Lower lobe of right lung (tissue), 2 donors: Measurements from ENCODE around the gene SMARCA4. TPM values are rescaled to one million over a fixed set of nuclear protein-coding genes. Genes with fewer than 3 reads are reported as not detected.

ENCODE experiments used
- ATAC-seq, 2 donors: fragments of 200-7000 bp; cut with Tn5 transposase; one replicate each; pipeline ENCODE4 v1.9.1; 2020 to 2022; ENCODE audit warnings: mild to moderate bottlenecking in 2 of 2, moderate library complexity in 2 of 2
- DNase-seq: peaks from one replicate; pipeline ENCODE4 v3.0.0-alpha.2; 2020
- H3K27ac ChIP-seq: fragments of 200-600 bp; one replicate; pipeline ENCODE4 v1.8.0; 2022
- H3K27me3 ChIP-seq: fragments of 200-600 bp; one replicate; pipeline ENCODE4 v1.8.0; 2022; ENCODE audit warnings: low read depth
- H3K36me3 ChIP-seq: fragments of 200-600 bp; one replicate; pipeline ENCODE4 v1.8.0; 2022; ENCODE audit warnings: mild to moderate bottlenecking
- H3K4me1 ChIP-seq: fragments of 200-600 bp; one replicate; pipeline ENCODE4 v1.8.0; 2022
- H3K4me3 ChIP-seq: fragments of 200-600 bp; one replicate; pipeline ENCODE4 v1.8.0; 2022; ENCODE audit warnings: mild to moderate bottlenecking
- H3K9me3 ChIP-seq: fragments of 200-600 bp; one replicate; pipeline ENCODE4 v1.8.0; 2022
- intact Hi-C: fragments of 100-400 bp; cut with DNase I; formaldehyde crosslinking; loops from one replicate; pipeline ENCODE4 v1.11.0; 2022
- total RNA-seq: library from RNA; stranded (reverse); fragmentation: NEBNext Ultra II Directional; extraction: Animal tissue kit (Norgen Biotek cat#: 25700); gene quantifications from one replicate; pipeline ENCODE4 v1.2.1, GENCODE V29; 2021
- TF ChIP-seq, protein P1 (sequence below): fragments of 200-600 bp; IDR thresholded peaks from one replicate; pipeline ENCODE4 v1.8.0; 2022; ENCODE audit warnings: antibody characterized with exemption, mild to moderate bottlenecking
- donor health status: DM: no; HTN: yes; CAD: no; lungs with severe emphysema.

SMARCA4 gene
- total RNA-seq, 1 donor from 2014 or later = 85.0 TPM

DNA sequence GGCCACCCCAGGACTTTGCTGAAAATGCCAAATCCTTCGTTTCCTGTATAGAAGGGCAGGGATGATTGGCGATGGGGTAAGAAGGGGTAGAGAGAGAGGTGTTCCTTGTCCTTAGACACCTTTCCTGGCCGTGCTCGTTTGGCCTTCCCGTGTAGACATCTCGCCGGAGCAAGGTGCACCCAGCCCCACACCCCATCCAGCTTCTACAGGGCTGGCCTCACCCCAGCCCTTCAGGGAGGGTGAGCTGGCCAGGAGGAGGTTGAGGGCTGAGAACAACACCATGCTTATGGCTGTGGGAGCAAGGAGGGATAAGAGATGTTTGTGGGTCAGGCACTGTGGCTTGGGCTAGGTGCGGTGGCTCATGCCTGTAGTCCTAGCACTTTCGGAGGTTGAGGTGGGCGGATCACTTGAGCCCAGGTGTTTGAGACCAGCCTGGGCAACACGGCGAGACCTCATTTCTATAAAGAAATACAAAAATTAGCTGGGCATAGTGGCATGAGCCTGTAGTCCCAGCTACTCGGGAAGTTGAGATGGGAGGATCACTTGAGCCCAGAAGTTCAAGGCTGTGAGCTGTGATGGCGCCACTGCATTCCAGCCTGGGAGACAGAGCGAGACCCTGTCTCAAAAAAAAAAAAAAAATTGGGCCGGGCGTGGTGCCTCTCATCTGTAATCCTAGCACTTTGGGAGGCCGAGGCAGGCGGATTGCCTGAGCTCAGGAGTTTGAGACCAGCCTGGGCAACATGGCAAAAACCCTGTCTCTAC is 15.5 kb downstream of the SMARCA4 start:
- peak overlapping the region; percentile 27 for H3K4me3 ChIP-seq
- intact Hi-C loops = no loop called here
- no peaks in the 10 kb centered on the region for H3K9me3 ChIP-seq
- H3K36me3 ChIP-seq = no peaks in the 10 kb centered on the region
- no peak for DNase-seq
- peaks cover 33% of the 10 kb centered on the region for H3K4me1 ChIP-seq
- H3K27ac ChIP-seq = peak overlapping the region; percentile 74
- no peaks in the 10 kb centered on the region for H3K27me3 ChIP-seq
- TF ChIP-seq, protein P1, sequence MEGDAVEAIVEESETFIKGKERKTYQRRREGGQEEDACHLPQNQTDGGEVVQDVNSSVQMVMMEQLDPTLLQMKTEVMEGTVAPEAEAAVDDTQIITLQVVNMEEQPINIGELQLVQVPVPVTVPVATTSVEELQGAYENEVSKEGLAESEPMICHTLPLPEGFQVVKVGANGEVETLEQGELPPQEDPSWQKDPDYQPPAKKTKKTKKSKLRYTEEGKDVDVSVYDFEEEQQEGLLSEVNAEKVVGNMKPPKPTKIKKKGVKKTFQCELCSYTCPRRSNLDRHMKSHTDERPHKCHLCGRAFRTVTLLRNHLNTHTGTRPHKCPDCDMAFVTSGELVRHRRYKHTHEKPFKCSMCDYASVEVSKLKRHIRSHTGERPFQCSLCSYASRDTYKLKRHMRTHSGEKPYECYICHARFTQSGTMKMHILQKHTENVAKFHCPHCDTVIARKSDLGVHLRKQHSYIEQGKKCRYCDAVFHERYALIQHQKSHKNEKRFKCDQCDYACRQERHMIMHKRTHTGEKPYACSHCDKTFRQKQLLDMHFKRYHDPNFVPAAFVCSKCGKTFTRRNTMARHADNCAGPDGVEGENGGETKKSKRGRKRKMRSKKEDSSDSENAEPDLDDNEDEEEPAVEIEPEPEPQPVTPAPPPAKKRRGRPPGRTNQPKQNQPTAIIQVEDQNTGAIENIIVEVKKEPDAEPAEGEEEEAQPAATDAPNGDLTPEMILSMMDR = no peak
- peak; percentile 60 to 69 for ATAC-seq

DNA sequence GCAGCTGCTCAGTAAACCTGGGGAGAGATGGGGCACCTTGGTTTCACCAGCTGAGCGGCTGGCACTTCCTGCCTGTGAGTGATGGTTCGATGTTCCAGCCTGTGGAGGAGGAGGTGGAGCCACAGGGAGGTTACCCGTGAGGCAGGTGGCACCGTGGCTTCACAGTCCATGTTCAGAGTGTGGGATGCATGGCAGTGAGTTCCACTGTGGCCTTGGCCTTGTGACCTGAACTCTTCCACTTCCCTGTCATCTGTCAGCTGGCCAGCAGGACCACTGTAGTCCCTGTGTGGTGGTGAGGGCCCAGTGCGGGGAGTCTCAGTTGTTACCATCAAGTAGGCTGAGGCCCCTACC is 16.9 kb downstream of the SMARCA4 start:
- H3K4me3 ChIP-seq = no peak overlapping the region
- ATAC-seq (no peak), DNase-seq (no peak)
- intact Hi-C loops = no loop called here
- peaks cover 33% of the 10 kb centered on the region for H3K4me1 ChIP-seq
- no peaks in the 10 kb centered on the region for H3K27me3 ChIP-seq
- H3K36me3 ChIP-seq = no peaks in the 10 kb centered on the region
- no peak overlapping the region for H3K27ac ChIP-seq
- H3K9me3 ChIP-seq = no peaks in the 10 kb centered on the region
- TF ChIP-seq, protein P1 = no peak

DNA sequence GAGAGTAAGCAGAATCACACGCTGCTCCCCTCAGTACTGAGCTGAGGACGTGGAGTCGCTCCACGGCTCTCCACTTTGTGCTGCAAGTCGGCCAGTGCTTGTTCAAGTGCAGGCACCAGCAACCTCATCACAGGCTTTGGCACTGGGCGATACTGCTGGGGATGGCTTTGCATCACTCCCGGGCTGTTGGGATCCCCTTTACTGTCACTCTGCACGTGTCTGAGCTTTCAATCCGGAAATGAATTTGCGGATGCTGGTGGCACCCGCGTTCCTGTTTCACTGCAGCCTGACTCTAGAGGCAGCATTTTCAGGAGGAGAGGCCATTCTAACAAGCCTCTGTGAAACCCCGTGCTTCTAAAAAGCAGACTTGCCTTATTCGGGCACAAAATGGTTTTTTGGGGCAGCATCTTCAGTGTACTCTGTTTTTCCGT is 19.1 kb downstream of the SMARCA4 start:
- no peaks in the 10 kb centered on the region for H3K27me3 ChIP-seq
- H3K9me3 ChIP-seq = no peaks in the 10 kb centered on the region
- no peak for ATAC-seq
- intact Hi-C loops = no loop called here
- H3K4me1 ChIP-seq = peaks cover 29% of the 10 kb centered on the region
- peaks cover 14% of the 10 kb centered on the region for H3K36me3 ChIP-seq
- DNase-seq = no peak
- H3K4me3 ChIP-seq = no peak overlapping the region
- H3K27ac ChIP-seq = no peak overlapping the region
- TF ChIP-seq, protein P1 = no peak

DNA sequence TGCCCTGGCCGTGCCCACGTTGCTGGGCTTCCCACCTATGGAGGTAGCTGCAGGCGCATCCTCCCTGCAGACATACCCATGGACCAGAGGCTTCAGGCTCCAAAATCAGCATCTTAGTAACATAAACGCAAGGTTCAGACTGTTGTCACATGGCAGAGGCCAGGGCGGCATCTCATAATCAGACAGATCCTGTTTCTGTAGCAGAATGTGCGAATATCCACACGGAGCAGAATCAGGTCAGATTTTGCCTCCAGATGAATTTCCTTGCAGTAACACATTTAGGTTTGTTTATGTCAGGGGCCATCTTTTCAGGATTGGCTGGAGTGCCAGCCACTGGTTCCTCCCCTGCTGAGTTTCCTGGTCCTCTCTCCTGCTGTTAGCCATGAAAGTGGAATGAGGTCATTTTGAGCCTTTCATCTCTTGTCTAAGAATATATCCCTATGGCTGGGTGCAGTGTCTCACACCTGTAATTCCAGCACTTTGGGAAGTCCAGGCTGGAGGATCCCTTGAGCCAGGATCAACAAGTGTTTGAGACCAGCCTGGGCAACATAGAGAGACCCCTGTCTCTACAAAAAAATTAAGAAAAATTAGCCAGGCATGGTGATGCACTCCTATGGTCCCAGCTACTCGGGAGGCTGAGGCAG is 20.5 kb downstream of the SMARCA4 start:
- Histone ChIP-seq H3K4me1 (peaks cover 15% of the 10 kb centered on the region), H3K36me3 (peaks cover 28% of the 10 kb centered on the region), H3K27me3 (no peaks in the 10 kb centered on the region), H3K9me3 (no peaks in the 10 kb centered on the region), H3K4me3 (no peak overlapping the region), H3K27ac (no peak overlapping the region)
- no peak for DNase-seq
- TF ChIP-seq, protein P1 = no peak
- intact Hi-C loops = no loop called here
- ATAC-seq = no peak

DNA sequence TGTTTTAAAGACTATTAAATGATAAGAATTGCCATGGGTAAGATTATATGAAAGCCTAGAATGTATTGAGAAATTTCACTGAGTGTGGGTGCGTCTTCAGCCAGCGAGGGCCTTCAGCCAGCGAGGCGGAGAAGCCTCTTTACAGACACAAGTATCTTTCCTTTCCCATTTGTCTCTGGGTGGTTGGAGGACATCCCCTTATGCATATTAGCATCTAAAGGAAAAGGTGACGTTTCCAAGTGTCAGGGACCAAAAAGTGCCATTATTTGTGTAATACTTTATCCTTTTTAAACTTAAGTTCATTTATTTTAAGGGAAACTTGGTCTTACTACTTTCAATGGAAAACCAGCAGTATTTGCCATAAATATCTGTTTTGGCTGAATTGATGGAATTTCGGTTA is 22.2 kb downstream of the SMARCA4 start:
- Histone ChIP-seq H3K4me1 (no peaks in the 10 kb centered on the region), H3K36me3 (peaks cover 44% of the 10 kb centered on the region), H3K9me3 (no peaks in the 10 kb centered on the region), H3K4me3 (no peak overlapping the region), H3K27me3 (no peaks in the 10 kb centered on the region), H3K27ac (no peak overlapping the region)
- DNase-seq (no peak), ATAC-seq (no peak)
- intact Hi-C loops = no loop called here
- TF ChIP-seq, protein P1 = no peak
